GM12872 (cell line): ENCODE data around the gene FOXR1.

ENCODE experiments used
- TF ChIP-seq, protein P1 (sequence below): IDR thresholded peaks from 3 replicates; pipeline ENCODE4 v1.5.1; 2011; ENCODE audit warnings: low read depth, mild to moderate bottlenecking, low read length, moderate library complexity; ENCODE audit not compliant: insufficient read depth

FOXR1 gene

DNA sequence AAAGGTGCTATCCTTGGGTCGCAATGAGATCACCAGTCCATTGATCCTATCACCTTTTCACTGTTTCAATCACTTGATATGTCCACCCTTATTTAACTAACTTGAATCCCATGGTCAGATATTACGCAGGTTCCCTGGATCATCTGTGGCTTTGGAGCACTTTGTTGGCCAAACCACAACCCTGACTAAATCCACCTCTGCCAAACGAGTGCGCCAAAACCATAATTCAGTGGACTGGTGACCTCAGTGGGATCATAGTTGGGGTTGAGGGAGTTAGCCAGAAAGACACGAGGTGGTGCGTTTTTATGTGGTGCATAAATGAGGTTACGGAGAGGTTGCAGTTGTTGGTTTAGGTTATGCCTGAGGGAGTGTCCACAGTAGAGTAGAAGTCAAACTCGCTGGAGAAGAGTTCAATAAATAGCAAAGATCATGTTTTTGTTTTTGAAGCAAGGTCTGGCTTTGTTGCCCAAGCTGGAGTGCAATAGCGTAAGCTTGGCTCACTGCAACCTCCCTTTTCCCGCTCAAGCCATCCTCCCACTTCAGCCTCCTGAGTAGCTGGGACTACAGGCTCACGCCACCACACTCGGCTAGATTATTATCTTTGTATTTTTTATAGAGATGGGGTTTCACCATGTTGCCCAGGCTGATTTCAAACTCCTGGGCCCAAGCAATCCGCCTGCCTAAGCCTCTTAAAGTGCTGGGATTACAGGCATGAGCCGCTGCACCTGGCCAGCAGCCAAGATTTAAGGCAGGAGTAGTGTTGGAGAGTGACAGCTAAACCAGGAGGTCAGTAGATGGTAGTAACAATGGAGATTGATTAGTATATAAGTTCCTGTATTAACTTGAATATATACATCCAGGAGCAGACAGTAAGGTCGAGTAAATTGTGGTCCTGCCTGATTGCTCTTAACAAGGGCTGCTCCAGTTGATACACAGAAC is 4.5 kb downstream of the FOXR1 start:
- TF ChIP-seq, protein P1, sequence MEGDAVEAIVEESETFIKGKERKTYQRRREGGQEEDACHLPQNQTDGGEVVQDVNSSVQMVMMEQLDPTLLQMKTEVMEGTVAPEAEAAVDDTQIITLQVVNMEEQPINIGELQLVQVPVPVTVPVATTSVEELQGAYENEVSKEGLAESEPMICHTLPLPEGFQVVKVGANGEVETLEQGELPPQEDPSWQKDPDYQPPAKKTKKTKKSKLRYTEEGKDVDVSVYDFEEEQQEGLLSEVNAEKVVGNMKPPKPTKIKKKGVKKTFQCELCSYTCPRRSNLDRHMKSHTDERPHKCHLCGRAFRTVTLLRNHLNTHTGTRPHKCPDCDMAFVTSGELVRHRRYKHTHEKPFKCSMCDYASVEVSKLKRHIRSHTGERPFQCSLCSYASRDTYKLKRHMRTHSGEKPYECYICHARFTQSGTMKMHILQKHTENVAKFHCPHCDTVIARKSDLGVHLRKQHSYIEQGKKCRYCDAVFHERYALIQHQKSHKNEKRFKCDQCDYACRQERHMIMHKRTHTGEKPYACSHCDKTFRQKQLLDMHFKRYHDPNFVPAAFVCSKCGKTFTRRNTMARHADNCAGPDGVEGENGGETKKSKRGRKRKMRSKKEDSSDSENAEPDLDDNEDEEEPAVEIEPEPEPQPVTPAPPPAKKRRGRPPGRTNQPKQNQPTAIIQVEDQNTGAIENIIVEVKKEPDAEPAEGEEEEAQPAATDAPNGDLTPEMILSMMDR: no peak

DNA sequence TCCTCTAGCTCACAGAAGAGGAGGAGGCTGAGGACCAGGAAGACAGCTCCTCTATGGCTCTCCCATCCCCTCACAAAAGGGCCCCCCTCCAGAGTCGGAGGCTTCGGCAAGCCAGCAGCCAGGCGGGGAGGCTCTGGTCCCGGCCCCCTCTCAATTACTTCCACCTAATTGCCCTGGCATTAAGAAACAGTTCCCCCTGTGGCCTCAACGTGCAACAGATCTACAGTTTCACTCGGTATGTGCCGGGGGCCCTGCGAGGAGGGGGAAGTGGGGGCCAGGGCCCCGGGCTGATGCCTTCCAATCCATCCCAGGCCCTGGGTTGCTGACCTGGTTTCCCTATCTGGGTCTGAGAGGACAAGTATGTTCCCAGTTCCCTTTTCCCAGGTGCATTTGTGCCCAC is 7.9 kb downstream of the FOXR1 start:
- TF ChIP-seq, protein P1: no peak

DNA sequence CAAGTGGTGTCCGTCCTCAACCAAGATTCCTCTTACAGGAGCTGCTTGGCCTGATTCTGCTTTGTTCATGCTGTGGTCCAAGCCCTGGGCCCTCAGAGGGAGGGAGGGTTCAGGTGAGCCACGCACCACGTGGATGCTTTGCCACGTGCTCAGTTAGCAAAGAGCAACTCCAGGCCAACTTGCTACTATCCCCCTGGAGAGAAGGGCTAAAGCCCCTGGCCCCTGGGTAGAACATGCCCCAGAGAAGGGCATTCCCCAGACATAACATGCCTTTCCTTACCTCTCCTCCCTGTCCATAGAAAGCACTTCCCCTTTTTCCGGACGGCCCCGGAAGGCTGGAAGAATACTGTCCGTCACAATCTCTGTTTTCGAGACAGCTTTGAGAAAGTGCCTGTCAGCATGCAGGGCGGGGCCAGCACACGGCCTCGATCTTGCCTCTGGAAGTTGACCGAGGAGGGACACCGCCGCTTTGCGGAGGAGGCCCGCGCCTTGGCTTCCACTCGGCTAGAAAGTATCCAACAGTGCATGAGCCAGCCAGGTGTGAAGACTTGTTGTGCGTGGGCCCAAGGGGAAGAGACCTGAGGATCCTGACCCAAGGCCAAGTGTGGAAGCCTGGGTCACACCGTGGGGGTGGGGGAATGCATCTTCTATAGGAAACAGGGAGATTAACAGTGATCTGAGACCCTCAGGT is 8.8 kb downstream of the FOXR1 start:
- TF ChIP-seq, protein P1: no peak

DNA sequence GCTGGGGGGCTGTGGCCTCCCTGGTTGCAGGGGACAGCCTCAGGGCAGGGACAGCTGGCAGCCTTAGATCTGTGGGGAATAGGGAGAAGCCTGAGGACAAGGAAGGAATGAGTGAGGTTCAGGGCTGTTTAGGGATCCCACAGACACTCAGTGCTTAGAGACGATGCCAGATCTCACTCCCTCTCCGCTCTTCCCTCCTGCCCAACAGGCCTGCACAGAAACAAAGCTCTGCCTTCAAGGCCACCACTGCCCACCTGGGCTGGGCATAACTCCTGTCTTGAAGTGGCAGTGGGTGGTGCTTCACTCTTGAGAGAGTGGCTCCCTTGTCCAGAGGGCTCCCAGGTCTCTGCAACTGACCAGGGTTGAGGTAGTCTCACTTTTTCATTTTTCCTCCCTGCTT is 13.3 kb downstream of the FOXR1 start:
- TF ChIP-seq, protein P1: no peak

DNA sequence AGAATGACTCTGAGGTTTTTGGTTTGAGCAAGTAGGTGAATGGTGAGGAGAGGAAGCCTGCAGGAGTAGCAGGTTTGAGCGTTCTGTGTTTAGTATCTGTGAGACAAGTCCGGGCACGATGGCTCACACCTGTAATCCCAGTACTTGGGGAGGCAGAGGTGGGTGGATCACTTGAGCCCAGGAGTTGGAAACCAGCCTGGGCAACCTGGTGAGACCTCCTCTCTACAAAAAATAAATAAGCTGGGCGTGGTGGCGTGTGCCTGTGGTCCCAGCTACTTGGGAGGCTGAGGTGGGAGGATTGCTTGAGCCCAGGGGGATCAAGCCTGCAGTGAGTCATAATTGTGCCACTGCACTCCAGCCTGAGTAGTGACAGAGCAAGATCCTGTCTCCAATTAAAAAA is 16.7 kb downstream of the FOXR1 start:
- TF ChIP-seq, protein P1: no peak

DNA sequence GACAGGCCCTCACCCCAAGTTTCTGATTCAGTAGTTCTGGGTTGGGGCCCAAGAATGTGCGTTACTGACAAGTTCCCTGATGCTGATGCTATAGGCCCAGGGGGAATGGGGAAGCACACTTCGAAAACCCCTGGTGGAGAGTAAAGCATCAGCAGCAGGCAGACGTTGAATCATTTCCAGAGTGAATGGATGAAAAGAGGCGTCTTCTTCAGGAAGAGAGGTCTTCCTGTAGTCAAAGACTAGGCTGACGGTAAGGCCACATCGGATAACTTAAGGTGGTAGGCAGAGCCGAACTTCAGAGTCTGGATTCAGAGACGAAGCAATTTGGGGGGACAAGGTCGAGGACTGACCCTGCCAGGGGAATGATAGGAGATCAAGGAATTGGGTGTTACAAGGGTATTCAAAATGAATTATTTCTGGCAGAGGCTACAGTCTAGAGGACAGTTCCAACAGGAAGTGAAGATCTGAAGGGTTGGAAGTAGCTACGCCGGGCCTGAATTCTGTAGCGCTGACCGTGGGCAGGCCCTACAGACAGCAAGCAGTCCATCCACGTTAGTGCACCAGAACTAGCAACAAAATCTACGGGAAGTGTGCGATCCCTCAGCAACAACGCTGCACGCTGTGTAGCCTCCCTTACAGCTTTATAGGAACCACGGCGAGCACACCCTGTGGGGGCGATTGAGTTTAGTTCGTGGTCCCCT is 25.5 kb downstream of the FOXR1 start:
- TF ChIP-seq, protein P1: peak; percentile 53; the same call in 2 of the 3 replicates
